Measurements from ENCODE around the gene NDUFB6.

The NDUFB6 gene

GRCh38 chr9:32590898-32591297 lies 17.9 kb upstream of the NDUFB6 start:
- Histone ChIP-seq H3K4me3 (no peak overlapping the region), H3K27ac (no peak overlapping the region)
- DNase-seq (ENCODE audit: low spot score): no peak
- TF ChIP-seq, protein P1, sequence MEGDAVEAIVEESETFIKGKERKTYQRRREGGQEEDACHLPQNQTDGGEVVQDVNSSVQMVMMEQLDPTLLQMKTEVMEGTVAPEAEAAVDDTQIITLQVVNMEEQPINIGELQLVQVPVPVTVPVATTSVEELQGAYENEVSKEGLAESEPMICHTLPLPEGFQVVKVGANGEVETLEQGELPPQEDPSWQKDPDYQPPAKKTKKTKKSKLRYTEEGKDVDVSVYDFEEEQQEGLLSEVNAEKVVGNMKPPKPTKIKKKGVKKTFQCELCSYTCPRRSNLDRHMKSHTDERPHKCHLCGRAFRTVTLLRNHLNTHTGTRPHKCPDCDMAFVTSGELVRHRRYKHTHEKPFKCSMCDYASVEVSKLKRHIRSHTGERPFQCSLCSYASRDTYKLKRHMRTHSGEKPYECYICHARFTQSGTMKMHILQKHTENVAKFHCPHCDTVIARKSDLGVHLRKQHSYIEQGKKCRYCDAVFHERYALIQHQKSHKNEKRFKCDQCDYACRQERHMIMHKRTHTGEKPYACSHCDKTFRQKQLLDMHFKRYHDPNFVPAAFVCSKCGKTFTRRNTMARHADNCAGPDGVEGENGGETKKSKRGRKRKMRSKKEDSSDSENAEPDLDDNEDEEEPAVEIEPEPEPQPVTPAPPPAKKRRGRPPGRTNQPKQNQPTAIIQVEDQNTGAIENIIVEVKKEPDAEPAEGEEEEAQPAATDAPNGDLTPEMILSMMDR (IDR thresholded peaks at IDR 0.05): no peak

GRCh38 chr9:32590476-32590875 lies 17.5 kb upstream of the NDUFB6 start:
- DNase-seq (ENCODE audit: low spot score): no peak
- TF ChIP-seq, protein P1 (IDR thresholded peaks at IDR 0.05): no peak
- no peak overlapping the region for H3K27ac ChIP-seq
- no peak overlapping the region for H3K4me3 ChIP-seq

- no peak overlapping the region for H3K4me3 ChIP-seq
- DNase-seq (ENCODE audit: low spot score): no peak
- TF ChIP-seq, protein P1 (IDR thresholded peaks at IDR 0.05): no peak
- H3K27ac ChIP-seq: no peak overlapping the region
Observed at GRCh38 chr9:32589083-32589723, 16.2 kb upstream of the NDUFB6 start.

GRCh38 chr9:32587901-32588300 lies 14.9 kb upstream of the NDUFB6 start:
- no peak overlapping the region for H3K27ac ChIP-seq
- no peak overlapping the region for H3K4me3 ChIP-seq
- TF ChIP-seq, protein P1 (IDR thresholded peaks at IDR 0.05): no peak
- no peak for DNase-seq (ENCODE audit: low spot score)

- DNase-seq (ENCODE audit: low spot score): no peak
- no peak overlapping the region for H3K27ac ChIP-seq
- TF ChIP-seq, protein P1 (IDR thresholded peaks at IDR 0.05): no peak
- no peak overlapping the region for H3K4me3 ChIP-seq
Observed at GRCh38 chr9:32584784-32585183, 11.8 kb upstream of the NDUFB6 start.

- Histone ChIP-seq H3K4me3 (no peak overlapping the region), H3K27ac (no peak overlapping the region)
- TF ChIP-seq, protein P1 (IDR thresholded peaks at IDR 0.05): peak; percentile 32
- no peak for DNase-seq (ENCODE audit: low spot score)
Observed at GRCh38 chr9:32581512-32582143, 8.7 kb upstream of the NDUFB6 start.
